GM20000 (cell line): ENCODE results near the gene CD99.

Experiments
- DNase-seq: peaks from one replicate; pipeline ENCODE4 v3.0.0; 2012; ENCODE audit warnings: low spot score
- TF ChIP-seq, protein P1 (sequence below): IDR thresholded peaks from 2 replicates; pipeline ENCODE4 v1.5.1; 2012; ENCODE audit warnings: mild to moderate bottlenecking, control low read depth; ENCODE audit errors: extremely low read depth, missing control alignments

Gene CD99

DNA sequence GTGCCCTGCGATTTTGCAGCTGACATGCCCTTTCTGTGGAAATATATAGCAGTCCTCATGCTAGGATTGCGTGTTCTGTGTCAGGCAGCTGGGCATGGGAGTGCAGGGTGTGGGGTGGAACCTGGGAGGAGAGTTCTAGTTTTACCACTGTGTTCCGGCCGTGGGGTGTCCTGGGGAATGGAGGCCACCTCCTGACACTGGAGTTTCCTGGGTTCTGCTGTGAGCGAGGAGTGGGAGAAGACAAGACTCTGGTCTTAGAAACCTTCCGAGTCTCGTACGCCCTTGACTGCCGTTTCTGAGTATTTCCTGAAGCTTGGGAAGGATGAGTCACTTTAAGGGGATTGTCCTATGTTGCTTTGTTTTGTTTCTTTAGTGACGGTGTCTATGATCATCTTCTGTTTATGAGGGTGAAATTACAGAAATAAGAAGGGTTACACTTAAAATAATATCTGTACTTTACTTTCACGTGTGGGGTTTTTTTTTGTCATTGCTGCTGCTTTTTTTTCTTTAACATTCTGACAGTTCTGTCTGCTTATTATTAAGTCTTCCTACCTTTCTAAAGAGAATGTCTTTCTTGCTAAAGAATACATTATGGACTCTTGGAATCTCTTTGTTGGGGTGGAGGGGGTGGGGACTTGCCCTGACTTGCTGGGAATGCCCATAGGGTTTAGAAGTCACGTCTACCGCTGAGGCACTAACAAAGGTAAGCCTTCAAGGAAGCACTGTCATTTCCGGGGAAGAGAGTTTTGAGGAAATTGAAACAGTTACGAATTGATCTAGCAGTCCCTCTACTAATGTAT, 19.1 kb downstream of the CD99 start:
- DNase-seq, result no peak
- TF ChIP-seq, protein P1, sequence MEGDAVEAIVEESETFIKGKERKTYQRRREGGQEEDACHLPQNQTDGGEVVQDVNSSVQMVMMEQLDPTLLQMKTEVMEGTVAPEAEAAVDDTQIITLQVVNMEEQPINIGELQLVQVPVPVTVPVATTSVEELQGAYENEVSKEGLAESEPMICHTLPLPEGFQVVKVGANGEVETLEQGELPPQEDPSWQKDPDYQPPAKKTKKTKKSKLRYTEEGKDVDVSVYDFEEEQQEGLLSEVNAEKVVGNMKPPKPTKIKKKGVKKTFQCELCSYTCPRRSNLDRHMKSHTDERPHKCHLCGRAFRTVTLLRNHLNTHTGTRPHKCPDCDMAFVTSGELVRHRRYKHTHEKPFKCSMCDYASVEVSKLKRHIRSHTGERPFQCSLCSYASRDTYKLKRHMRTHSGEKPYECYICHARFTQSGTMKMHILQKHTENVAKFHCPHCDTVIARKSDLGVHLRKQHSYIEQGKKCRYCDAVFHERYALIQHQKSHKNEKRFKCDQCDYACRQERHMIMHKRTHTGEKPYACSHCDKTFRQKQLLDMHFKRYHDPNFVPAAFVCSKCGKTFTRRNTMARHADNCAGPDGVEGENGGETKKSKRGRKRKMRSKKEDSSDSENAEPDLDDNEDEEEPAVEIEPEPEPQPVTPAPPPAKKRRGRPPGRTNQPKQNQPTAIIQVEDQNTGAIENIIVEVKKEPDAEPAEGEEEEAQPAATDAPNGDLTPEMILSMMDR, result no peak

GRCh38 chrX:2711441-2711840, 20.3 kb downstream of the CD99 start:
- no peak for DNase-seq
- TF ChIP-seq, protein P1, result no peak

GRCh38 chrX:2712428-2712827, 21.3 kb downstream of the CD99 start:
- DNase-seq, result no peak
- TF ChIP-seq, protein P1, result no peak

- no peak for DNase-seq
- TF ChIP-seq, protein P1, result no peak
Observed at GRCh38 chrX:2712890-2713840, 22.1 kb downstream of the CD99 start.

GRCh38 chrX:2714551-2714950, 23.5 kb downstream of the CD99 start:
- TF ChIP-seq, protein P1, result no peak

DNA sequence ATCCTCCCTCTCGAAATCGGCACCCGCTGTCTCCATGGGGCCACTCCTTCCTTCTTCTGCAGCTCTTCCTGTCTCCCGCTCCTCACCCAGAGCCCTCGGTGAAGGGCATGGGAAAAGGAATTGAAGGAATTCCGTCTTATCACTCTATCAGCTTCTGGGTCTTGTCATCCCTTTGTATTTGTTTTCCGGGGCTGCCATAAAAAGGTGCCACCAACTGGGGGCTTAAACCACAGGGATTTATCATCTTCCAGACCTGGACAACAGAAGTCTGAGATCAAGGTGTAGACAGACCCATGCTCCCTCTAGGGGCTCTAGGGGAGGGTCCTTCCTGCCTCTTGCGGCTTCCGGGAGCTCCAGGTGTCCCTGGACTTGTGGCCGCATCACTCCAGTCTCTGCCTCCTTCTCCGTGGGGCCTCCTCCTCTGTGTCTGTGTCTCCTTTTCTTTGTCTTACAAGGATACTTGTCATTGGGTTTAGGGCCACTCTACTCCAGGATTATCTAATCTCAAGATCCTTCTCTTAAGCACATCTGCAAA, 24.0 kb downstream of the CD99 start:
- DNase-seq, result no peak

More at GRCh38 chrX:2714551-2714950, 23.5 kb downstream of the CD99 start:
- no peak for DNase-seq

More for the DNA sequence above, 24.0 kb downstream of the CD99 start:
- TF ChIP-seq, protein P1, result no peak
